ENCODE data around the gene EPB41L3.

DNA sequence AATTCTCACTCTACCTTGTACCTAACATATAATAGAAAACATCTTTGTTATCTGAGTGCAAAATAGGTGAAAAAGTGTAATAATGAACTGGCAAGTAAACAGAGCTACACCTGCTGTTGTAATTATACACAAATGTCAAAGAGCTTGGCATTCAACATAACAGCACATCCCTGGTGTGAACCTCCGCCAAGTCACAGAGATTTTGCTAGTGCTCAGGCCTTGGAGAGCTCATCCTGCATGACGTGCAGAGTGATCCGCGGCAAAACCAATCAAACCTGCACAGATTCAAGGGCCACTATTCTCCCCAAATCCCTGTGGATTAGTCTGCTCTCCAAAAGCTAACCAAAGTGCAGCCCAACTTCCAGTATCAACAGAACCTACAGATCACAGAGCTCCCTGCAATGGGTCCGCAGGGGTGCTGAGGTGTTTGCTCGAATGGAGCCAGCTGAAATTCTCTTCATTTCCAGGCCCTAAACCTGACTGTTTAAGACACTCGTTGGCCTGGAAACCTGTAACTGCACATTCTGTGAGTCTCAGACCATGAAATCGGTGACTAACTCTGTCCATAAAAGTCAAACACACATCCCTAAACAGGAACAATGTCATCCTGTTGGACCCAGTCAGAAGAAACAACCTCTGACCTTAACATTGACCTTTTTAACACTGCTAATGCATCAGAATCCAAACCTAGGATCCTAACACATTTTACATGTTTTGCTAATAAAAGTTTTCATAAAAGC is 111.8 kb downstream of the EPB41L3 start:
- no peak for TF ChIP-seq POLR2A (IDR thresholded peaks at IDR 0.05; ENCODE audit: low read length)
- no peak for TF ChIP-seq GATA1 (IDR thresholded peaks at IDR 0.05; ENCODE audit: low read depth, low read length)
